Neural cell (in vitro differentiated cells): Measurements from ENCODE around the gene RBM34.

Experiments used
- EZH2 ChIP-seq: fragments of 200-600, 300-800 bp; shearing (Covaris generic), sonication (generic); IDR thresholded peaks from 2 replicates; pipeline ENCODE4 v1.6.1; 2014; ENCODE audit warnings: antibody characterized with exemption, low read length, borderline replicate concordance, mild to moderate bottlenecking; ENCODE audit not compliant: insufficient read depth, poor library complexity, severe bottlenecking
- RAD21 ChIP-seq: fragments of 450-650 bp; conservative IDR thresholded peaks from 2 replicates; pipeline ENCODE4 v1.6.1; 2014; ENCODE audit warnings: antibody characterized with exemption, mild to moderate bottlenecking, moderate library complexity

- TF ChIP-seq EZH2, result no peak
- TF ChIP-seq RAD21, result no peak
Observed at GRCh38 chr1:235102993-235103411, 58.0 kb downstream of the RBM34 start.
